Chondrocyte (in vitro differentiated cells): Measurements from ENCODE around the gene GPT2. TPM values are rescaled to one million over a fixed set of nuclear protein-coding genes. Genes with fewer than 3 reads are reported as not detected.
A peak's percentile ranks its signal among the peaks of the same experiment; 100 is the strongest.

ENCODE experiments used
- DNase-seq: peaks from one replicate; pipeline ENCODE4 v3.0.0; 2021; ENCODE audit warnings: mixed read lengths, low spot score
- H3K27ac Mint-ChIP-seq: one replicate; pipeline ENCODE4 v1.8.0; 2021; ENCODE audit warnings: mild to moderate bottlenecking, moderate library complexity, mixed read lengths; ENCODE audit not compliant: unreplicated experiment
- H3K27me3 Mint-ChIP-seq: 2 replicates; pipeline ENCODE4 v1.8.0; 2021; ENCODE audit warnings: low read depth, mixed read lengths
- H3K36me3 Mint-ChIP-seq: 2 replicates; pipeline ENCODE4 v1.8.0; 2021; ENCODE audit warnings: low read depth, mixed read lengths
- H3K4me1 Mint-ChIP-seq: 2 replicates; pipeline ENCODE4 v1.8.0; 2021; ENCODE audit warnings: low read depth, mild to moderate bottlenecking, mixed read lengths
- H3K4me3 Mint-ChIP-seq: one replicate; pipeline ENCODE4 v1.8.0; 2021; ENCODE audit warnings: mild to moderate bottlenecking, moderate library complexity, mixed read lengths; ENCODE audit not compliant: unreplicated experiment
- H3K9me3 Mint-ChIP-seq: 2 replicates; pipeline ENCODE4 v1.8.0; 2021; ENCODE audit warnings: low read depth, mixed read lengths
- total RNA-seq: library from RNA; stranded (reverse); gene quantifications from 3 replicates; pipeline ENCODE4 v1.2.1, GENCODE V29; 2021
- TF ChIP-seq, protein P1 (sequence below): fragments of 200-600 bp; sonication (generic); IDR thresholded peaks from 2 replicates; pipeline ENCODE4 v1.5.0; 2021; ENCODE audit warnings: antibody characterized with exemption, mild to moderate bottlenecking, moderate library complexity

GPT2 gene
- total RNA-seq, 1 donor from 2014 or later: 59.6 TPM

DNA sequence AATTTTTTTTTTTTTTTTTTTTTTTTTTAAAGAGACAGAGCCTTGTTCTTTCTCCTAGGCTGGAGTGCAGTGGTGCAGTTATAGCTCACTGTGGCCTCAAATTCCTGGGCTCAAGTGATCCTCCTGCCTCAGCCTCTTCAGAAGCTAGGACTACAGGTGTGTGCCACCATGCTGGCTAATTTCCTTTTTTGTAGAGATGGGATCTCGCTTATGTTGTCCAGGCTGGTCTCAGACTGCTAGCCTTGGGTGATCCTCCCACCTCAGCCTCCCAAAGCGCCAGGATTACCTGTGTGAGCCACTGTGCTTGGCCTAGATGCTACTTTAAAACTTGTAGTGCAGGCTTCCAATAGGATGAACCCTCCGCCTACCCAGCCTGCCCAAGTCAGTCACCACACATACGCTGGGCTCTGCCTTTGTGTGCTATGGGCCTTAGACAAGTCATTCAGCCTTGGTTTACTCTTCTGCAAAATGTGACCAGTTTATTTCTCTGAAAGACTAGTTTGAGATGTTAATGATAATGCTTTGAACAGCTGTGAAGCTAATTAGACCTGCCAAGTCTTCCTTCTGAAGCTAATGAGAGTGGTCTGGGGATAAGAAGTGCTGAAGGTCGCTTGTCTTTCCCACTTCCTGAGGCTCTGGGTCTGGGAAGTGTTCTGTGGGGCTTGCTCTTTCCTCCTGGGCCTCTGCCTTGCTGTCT, 5.2 kb downstream of the GPT2 start:
- Mint-ChIP-seq H3K4me3 (no peak overlapping the region), H3K9me3 (no peaks in the 10 kb centered on the region), H3K4me1 (peaks cover 56% of the 10 kb centered on the region), H3K27ac (peak overlapping the region; percentile 4), H3K36me3 (peaks cover 11% of the 10 kb centered on the region), H3K27me3 (no peaks in the 10 kb centered on the region)
- TF ChIP-seq, protein P1, sequence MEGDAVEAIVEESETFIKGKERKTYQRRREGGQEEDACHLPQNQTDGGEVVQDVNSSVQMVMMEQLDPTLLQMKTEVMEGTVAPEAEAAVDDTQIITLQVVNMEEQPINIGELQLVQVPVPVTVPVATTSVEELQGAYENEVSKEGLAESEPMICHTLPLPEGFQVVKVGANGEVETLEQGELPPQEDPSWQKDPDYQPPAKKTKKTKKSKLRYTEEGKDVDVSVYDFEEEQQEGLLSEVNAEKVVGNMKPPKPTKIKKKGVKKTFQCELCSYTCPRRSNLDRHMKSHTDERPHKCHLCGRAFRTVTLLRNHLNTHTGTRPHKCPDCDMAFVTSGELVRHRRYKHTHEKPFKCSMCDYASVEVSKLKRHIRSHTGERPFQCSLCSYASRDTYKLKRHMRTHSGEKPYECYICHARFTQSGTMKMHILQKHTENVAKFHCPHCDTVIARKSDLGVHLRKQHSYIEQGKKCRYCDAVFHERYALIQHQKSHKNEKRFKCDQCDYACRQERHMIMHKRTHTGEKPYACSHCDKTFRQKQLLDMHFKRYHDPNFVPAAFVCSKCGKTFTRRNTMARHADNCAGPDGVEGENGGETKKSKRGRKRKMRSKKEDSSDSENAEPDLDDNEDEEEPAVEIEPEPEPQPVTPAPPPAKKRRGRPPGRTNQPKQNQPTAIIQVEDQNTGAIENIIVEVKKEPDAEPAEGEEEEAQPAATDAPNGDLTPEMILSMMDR: no peak
- DNase-seq: no peak

DNA sequence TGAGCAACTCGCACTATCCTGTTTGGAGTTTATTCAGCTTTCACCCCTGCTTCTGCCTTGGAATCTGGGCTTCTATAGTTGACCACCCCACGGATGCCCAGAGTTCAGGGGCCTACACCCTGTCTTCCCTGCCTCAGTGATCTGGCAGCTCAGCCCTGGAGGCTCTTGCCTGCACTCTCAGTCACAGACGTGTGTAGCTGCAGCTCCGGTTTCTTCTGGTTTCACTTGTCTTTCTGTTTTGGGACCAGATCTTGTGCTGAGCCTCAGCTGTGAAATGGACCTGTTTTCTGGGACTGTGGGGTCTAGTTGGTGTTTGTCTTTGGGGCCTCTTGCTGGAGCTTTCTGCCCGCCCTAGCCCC, 5.8 kb downstream of the GPT2 start:
- no peak for DNase-seq
- H3K9me3 Mint-ChIP-seq: no peaks in the 10 kb centered on the region
- peaks cover 11% of the 10 kb centered on the region for H3K36me3 Mint-ChIP-seq
- no peaks in the 10 kb centered on the region for H3K27me3 Mint-ChIP-seq
- no peak overlapping the region for H3K4me3 Mint-ChIP-seq
- TF ChIP-seq, protein P1: no peak
- H3K4me1 Mint-ChIP-seq: peaks cover 55% of the 10 kb centered on the region
- H3K27ac Mint-ChIP-seq: peak overlapping the region; percentile 4

DNA sequence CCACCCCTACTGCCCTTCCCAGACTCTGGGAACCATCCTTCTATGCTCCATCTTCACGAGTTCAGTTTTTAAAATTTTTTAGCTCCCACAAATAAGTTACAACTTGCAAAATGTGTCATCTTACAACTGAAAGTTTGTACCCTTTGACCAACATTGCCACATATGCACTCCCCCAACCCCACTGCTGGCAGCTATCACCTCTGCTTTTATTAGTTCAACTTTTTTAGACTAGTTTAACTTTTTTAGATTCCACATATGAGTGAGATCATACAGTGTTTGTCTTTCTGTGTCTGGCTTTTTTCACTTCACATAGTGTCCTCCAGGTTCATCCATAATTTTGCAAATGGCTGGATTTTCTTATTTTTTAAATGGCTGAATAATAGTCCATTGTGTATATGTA, 7.7 kb downstream of the GPT2 start:
- TF ChIP-seq, protein P1: no peak
- H3K36me3 Mint-ChIP-seq: peaks cover 9% of the 10 kb centered on the region
- no peak overlapping the region for H3K4me3 Mint-ChIP-seq
- peaks cover 48% of the 10 kb centered on the region for H3K4me1 Mint-ChIP-seq
- peak overlapping the region; percentile 2 for H3K27ac Mint-ChIP-seq
- H3K9me3 Mint-ChIP-seq: no peaks in the 10 kb centered on the region
- H3K27me3 Mint-ChIP-seq: no peaks in the 10 kb centered on the region
- DNase-seq: no peak

DNA sequence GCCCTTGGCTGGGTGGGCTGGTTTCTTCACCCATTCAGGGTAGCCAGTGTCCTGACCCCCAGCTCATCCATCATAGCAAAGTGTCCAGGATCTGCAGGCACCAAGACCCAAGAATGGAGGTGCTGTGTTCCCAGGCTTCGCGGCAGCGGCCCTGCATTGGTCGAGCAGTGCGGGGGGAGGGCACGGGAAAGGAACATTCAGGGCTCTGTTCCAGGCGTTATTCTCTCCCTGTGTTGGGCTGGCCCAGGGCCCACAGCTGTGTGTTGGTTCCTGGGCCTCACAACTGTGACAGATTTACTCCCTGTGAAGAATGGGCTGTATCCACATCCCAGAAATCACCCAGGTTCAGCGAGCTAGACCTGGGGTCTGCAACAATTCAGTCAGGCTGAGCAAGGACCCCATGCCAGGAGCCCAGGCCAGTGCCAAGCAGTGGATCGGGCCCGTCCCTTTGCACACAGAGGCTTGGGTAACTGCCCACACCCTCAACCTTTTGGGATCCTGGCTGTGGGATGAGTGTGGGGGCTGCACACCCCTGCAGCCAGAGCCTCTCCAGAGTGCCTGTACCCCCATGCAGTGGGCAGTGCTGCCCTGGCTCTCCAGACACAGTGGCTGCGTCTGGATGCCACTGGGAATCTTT, 10.0 kb downstream of the GPT2 start:
- peaks cover 11% of the 10 kb centered on the region for H3K36me3 Mint-ChIP-seq

More for the DNA sequence above, 10.0 kb downstream of the GPT2 start:
- Mint-ChIP-seq H3K27ac (peak overlapping the region; percentile 17), H3K4me1 (peaks cover 37% of the 10 kb centered on the region), H3K27me3 (no peaks in the 10 kb centered on the region), H3K9me3 (no peaks in the 10 kb centered on the region), H3K4me3 (no peak overlapping the region)
- TF ChIP-seq, protein P1: no peak
- DNase-seq: no peak
